IMR-90 (cell line): Measurements from ENCODE around the gene SMG5. TPM values are rescaled to one million over a fixed set of nuclear protein-coding genes. Genes with fewer than 3 reads are reported as not detected.

Source experiments
- ATAC-seq: fragments of 200-7000 bp; cut with Tn5 transposase; 2 replicates; pipeline ENCODE4 v1.9.1; 2020; ENCODE audit warnings: low read depth, mild to moderate bottlenecking, moderate library complexity
- BruUV-seq: library from RNA; stranded (reverse); fragments of 400-500 nt; replicated peaks from 2 replicates; lab custom pipeline; 2021; lab: Mats Ljungman, UMichigan
- CTCF ChIA-PET: fragments of 300-600 bp; formaldehyde crosslinking; extraction: SDS; loops from one replicate; lab custom pipeline; 2021; ENCODE audit warnings: antibody characterized with exemption; lab: Yijun Ruan, JAX
- POLR2A ChIA-PET: fragments of 300-600 bp; sonication (Branson Sonifier 250); formaldehyde crosslinking; loops from one replicate; lab custom pipeline; 2022; ENCODE audit warnings: antibody characterized with exemption; ENCODE audit not compliant: unreplicated experiment; lab: Charles Lee
- DNase-seq: peaks from one replicate; pipeline ENCODE4 v3.0.0; 2013
- H2AFZ ChIP-seq: replicated peaks from 2 replicates; pipeline ENCODE3; 2013; ENCODE audit warnings: low read length, mild to moderate bottlenecking; ENCODE audit not compliant: poor library complexity
- H2AK5ac ChIP-seq: 2 replicates; pipeline ENCODE4 v1.6.1; 2013; ENCODE audit warnings: low read depth, low read length, inconsistent platforms
- H2AK9ac ChIP-seq: replicated peaks from 2 replicates; pipeline ENCODE3; 2013; ENCODE audit warnings: mild to moderate bottlenecking, low read depth, low read length, moderate library complexity; ENCODE audit not compliant: poor library complexity
- H2BK120ac ChIP-seq: 2 replicates; pipeline ENCODE4 v1.6.1; 2013; ENCODE audit warnings: low read depth, low read length, inconsistent platforms
- H2BK15ac ChIP-seq: 3 replicates; pipeline ENCODE4 v1.6.1; 2013; ENCODE audit warnings: low read depth, low read length, inconsistent platforms
- H2BK20ac ChIP-seq: 2 replicates; pipeline ENCODE4 v1.6.1; 2013; ENCODE audit warnings: low read depth, mild to moderate bottlenecking, inconsistent platforms, low read length, moderate library complexity
- H2BK5ac ChIP-seq: 2 replicates; pipeline ENCODE4 v1.6.1; 2013; ENCODE audit warnings: mild to moderate bottlenecking, low read depth, low read length, inconsistent platforms; ENCODE audit not compliant: poor library complexity, severe bottlenecking
- H3K14ac ChIP-seq: replicated peaks from 2 replicates; pipeline ENCODE4 v1.6.1; 2013; ENCODE audit warnings: low read depth, low read length, inconsistent platforms
- H3K18ac ChIP-seq: 2 replicates; pipeline ENCODE4 v1.6.1; 2013; ENCODE audit warnings: low read depth, low read length, control low read depth
- H3K23ac ChIP-seq: 2 replicates; pipeline ENCODE4 v1.6.1; 2013; ENCODE audit warnings: low read depth, low read length, inconsistent platforms
- H3K27ac ChIP-seq: 2 replicates; pipeline ENCODE4 v1.5.1; 2013; ENCODE audit warnings: mild to moderate bottlenecking, control low read depth, low read length; ENCODE audit not compliant: insufficient read depth
- H3K27me3 ChIP-seq: 2 replicates; pipeline ENCODE4 v1.6.1; 2013; ENCODE audit warnings: low read length; ENCODE audit not compliant: control insufficient read depth, insufficient read depth
- H3K36me3 ChIP-seq: 2 replicates; pipeline ENCODE4 v1.6.1; 2013; ENCODE audit warnings: low read length, mixed read lengths; ENCODE audit not compliant: control insufficient read depth, insufficient read depth
- H3K4ac ChIP-seq: 2 replicates; pipeline ENCODE4 v1.6.1; 2013; ENCODE audit warnings: low read depth, low read length, inconsistent platforms
- H3K4me1 ChIP-seq: 2 replicates; pipeline ENCODE4 v1.6.1; 2013; ENCODE audit warnings: low read length, mixed read lengths; ENCODE audit not compliant: control insufficient read depth, insufficient read depth
- H3K4me2 ChIP-seq: 2 replicates; pipeline ENCODE4 v1.6.1; 2013; ENCODE audit warnings: low read depth, mild to moderate bottlenecking, control low read depth, low read length, moderate library complexity
- H3K4me3 ChIP-seq: 2 replicates; pipeline ENCODE4 v1.5.1; 2013; ENCODE audit warnings: low read depth, mild to moderate bottlenecking, control low read depth, low read length, moderate library complexity; ENCODE audit not compliant: insufficient read depth
- H3K56ac ChIP-seq: 2 replicates; pipeline ENCODE4 v1.6.1; 2013; ENCODE audit warnings: low read length, inconsistent platforms; ENCODE audit not compliant: insufficient read depth; ENCODE audit errors: extremely low read depth
- H3K79me1 ChIP-seq, 2 experiments: 2 replicates each; pipeline ENCODE4 v1.6.1; 2013; ENCODE audit warnings: low read length in 2 of 2, inconsistent platforms in 1 of 2, low read depth in 1 of 2
- H3K9ac ChIP-seq: 2 replicates; pipeline ENCODE4 v1.6.1; 2013; ENCODE audit warnings: low read depth, low read length, control low read depth
- H3K9me1 ChIP-seq: 2 replicates; pipeline ENCODE4 v1.6.1; 2013; ENCODE audit warnings: low read length, inconsistent platforms; ENCODE audit not compliant: insufficient read depth
- H3K9me3 ChIP-seq: 2 replicates; pipeline ENCODE4 v1.6.1; 2013; ENCODE audit warnings: low read length; ENCODE audit not compliant: control insufficient read depth, insufficient read depth
- H4K20me1 ChIP-seq: 2 replicates; pipeline ENCODE4 v1.6.1; 2013; ENCODE audit warnings: low read length, inconsistent platforms; ENCODE audit not compliant: insufficient read depth
- H4K5ac ChIP-seq: 2 replicates; pipeline ENCODE4 v1.6.1; 2013; ENCODE audit warnings: mild to moderate bottlenecking, low read depth, low read length, control low read depth
- H4K8ac ChIP-seq, 2 experiments: 2 replicates each; pipeline ENCODE4 v1.6.1; 2013; ENCODE audit warnings: low read depth in 2 of 2, low read length in 2 of 2, control low read depth in 1 of 2, inconsistent platforms in 1 of 2
- H4K91ac ChIP-seq: 2 replicates; pipeline ENCODE4 v1.6.1; 2013; ENCODE audit warnings: low read depth, low read length, inconsistent platforms; ENCODE audit not compliant: insufficient read depth
- BHLHE40 ChIP-seq: fragments of 150-350 bp; IDR thresholded peaks from 2 replicates; pipeline ENCODE4 v1.6.1; 2016; ENCODE audit warnings: mild to moderate bottlenecking, low read depth, low read length
- CEBPB ChIP-seq: IDR thresholded peaks from 2 replicates; pipeline ENCODE4 v1.6.1; 2012; ENCODE audit warnings: low read depth, low read length, improper control_type of control experiment
- CHD1 ChIP-seq: IDR thresholded peaks from 2 replicates; pipeline ENCODE4 v1.6.1; 2012; ENCODE audit warnings: low read depth, low read length, improper control_type of control experiment
- CTCF ChIP-seq: conservative IDR thresholded peaks from 2 replicates; pipeline ENCODE4 v1.5.1; 2012; ENCODE audit warnings: mild to moderate bottlenecking, low read depth, low read length, improper control_type of control experiment
- ELK1 ChIP-seq: fragments of 150-350 bp; IDR thresholded peaks from 2 replicates; pipeline ENCODE4 v1.6.1; 2016; ENCODE audit warnings: low read depth, mild to moderate bottlenecking, low read length, moderate library complexity, borderline replicate concordance
- FOS ChIP-seq: fragments of 150-350 bp; IDR thresholded peaks from 2 replicates; pipeline ENCODE4 v1.6.1; 2016; ENCODE audit warnings: low read depth, low read length
- MAFK ChIP-seq: IDR thresholded peaks from 2 replicates; pipeline ENCODE4 v1.6.1; 2012; ENCODE audit warnings: low read depth, low read length, improper control_type of control experiment
- MAZ ChIP-seq: IDR thresholded peaks from 2 replicates; pipeline ENCODE4 v1.6.1; 2012; ENCODE audit warnings: low read depth, mild to moderate bottlenecking, low read length, improper control_type of control experiment, moderate library complexity, borderline replicate concordance
- MXI1 ChIP-seq: IDR thresholded peaks from 2 replicates; pipeline ENCODE4 v1.6.1; 2012; ENCODE audit warnings: low read depth, mild to moderate bottlenecking, low read length, moderate library complexity, borderline replicate concordance
- POLR2A ChIP-seq: IDR thresholded peaks from 2 replicates; pipeline ENCODE4 v1.6.1; 2012; ENCODE audit warnings: mild to moderate bottlenecking, low read depth, low read length
- RAD21 ChIP-seq: IDR thresholded peaks from 2 replicates; pipeline ENCODE4 v1.6.1; 2012; ENCODE audit warnings: low read length, improper control_type of control experiment
- RCOR1 ChIP-seq: IDR thresholded peaks from 2 replicates; pipeline ENCODE4 v1.6.1; 2012; ENCODE audit warnings: mild to moderate bottlenecking, low read length, improper control_type of control experiment; ENCODE audit not compliant: insufficient replicate concordance
- RFX5 ChIP-seq: IDR thresholded peaks from 2 replicates; pipeline ENCODE4 v1.8.0; 2012; ENCODE audit warnings: low read depth, mild to moderate bottlenecking, low read length, moderate library complexity
- SMC3 ChIP-seq: fragments of 150-350 bp; IDR thresholded peaks from 2 replicates; pipeline ENCODE4 v1.6.1; 2016; ENCODE audit warnings: low read depth, mild to moderate bottlenecking, antibody characterized with exemption, low read length, moderate library complexity
- USF2 ChIP-seq: fragments of 150-350 bp; IDR thresholded peaks from 2 replicates; pipeline ENCODE4 v1.6.1; 2017; ENCODE audit warnings: mild to moderate bottlenecking, antibody characterized with exemption, low read length, low read depth
- WGBS, 2 experiments: methylation state at CpG; one replicate each; pipeline versions ENCODE4 v1.1.5 to v1.1.7; 2013; ENCODE audit warnings: missing lambda C conversion rate in 2 of 2; ENCODE audit not compliant: insufficient read length in 1 of 2; ENCODE audit errors: extremely low coverage in 2 of 2; 5-methylcytosine and 5-hydroxymethylcytosine counted together
- dilution Hi-C: fragments of 300-500 bp; cut with HindIII; formaldehyde crosslinking; loops from one replicate; pipeline ENCODE4 v1.14.3; 2018; ENCODE audit warnings: low sequenced_read_pairs; ENCODE audit not compliant: unreplicated experiment
- in situ Hi-C: fragments of 300-500 bp; cut with MboI; formaldehyde crosslinking; loops from 3 replicates; pipeline ENCODE4 v1.14.3; 2019; ENCODE audit warnings: low sequenced_read_pairs, inconsistent platforms, mixed read lengths
- intact Hi-C: fragments of 100-400 bp; cut with micrococcal nuclease; formaldehyde crosslinking; loops from 2 replicates; pipeline ENCODE4 v1.10.0; 2022
- polyA plus RNA-seq, 3 experiments: library from polyadenylated mRNA; depleted of rRNA; stranded (reverse); fragments of >200 nt; gene quantifications; 2 replicates each; pipeline ENCODE4 v1.2.3, GENCODE V29; 2012; ENCODE audit warnings: low replicate concordance in 1 of 3
- total RNA-seq: library from RNA; depleted of rRNA; stranded (reverse); fragments of >200 nt; gene quantifications from 2 replicates; pipeline ENCODE4 v1.2.3, GENCODE V29; 2012

Gene SMG5
- total and polyA plus RNA-seq, 2 of the 4 experiments (the other 2 are of a cell fraction), result 34.7 to 37.3 TPM

- intact Hi-C loops, result no loop called here
- no TSS peak for BruUV-seq
- no peak for TF ChIP-seq SMC3
- TF ChIP-seq MAFK, result no peak
- no peak for TF ChIP-seq BHLHE40
- no peak for TF ChIP-seq CTCF
- no peak for TF ChIP-seq MAZ
- TF ChIP-seq RCOR1, result no peak
- TF ChIP-seq ELK1, result no peak
- no peak for TF ChIP-seq RFX5
- TF ChIP-seq FOS, result no peak
- no peak for TF ChIP-seq POLR2A
- TF ChIP-seq MXI1, result no peak
- no peak for TF ChIP-seq CEBPB
- no peak for TF ChIP-seq RAD21
- no peak for TF ChIP-seq CHD1
- TF ChIP-seq USF2, result no peak
These were observed 50.3 kb downstream of the SMG5 start for GRCh38 chr1:156232201-156232894.

More at GRCh38 chr1:156232201-156232894, 50.3 kb downstream of the SMG5 start:
- CTCF ChIA-PET, result interaction anchor here (1.0 kb wide), 2 partner anchors 8 to 85 kb away, joined by 3 to 6 read pairs; no protein-coding TSS in a partner anchor
- H3K14ac ChIP-seq, result no peak overlapping the region
- H2AK5ac ChIP-seq, result peak overlapping the region; percentile 23; the same call in 1 of the 2 replicates
- H4K8ac ChIP-seq, result no peak overlapping the region
- H4K91ac ChIP-seq, result no peak overlapping the region
- H2AK9ac ChIP-seq, result no peak overlapping the region
- POLR2A ChIA-PET, result no interaction called here
- DNase-seq, result no peak
- H3K27ac ChIP-seq, result no peak overlapping the region
- no peak for ATAC-seq
- H2BK120ac ChIP-seq, result peak overlapping the region; percentile 24; the same call in 1 of the 2 replicates
- no peak overlapping the region for H4K5ac ChIP-seq
- 97% methylated on average over 5 of the region's 12 CpGs; no CpG with 5 or more reads in 1 of the 2 experiments for WGBS, 2 experiments
- in situ Hi-C loops (no loop called here), dilution Hi-C loops (no loop called here)
- H2BK15ac ChIP-seq, result no peak overlapping the region; the same call in 2 of the 3 replicates
- H3K23ac ChIP-seq, result no peak overlapping the region
- H2BK5ac ChIP-seq, result no peak overlapping the region
- H3K18ac ChIP-seq, result no peak overlapping the region
- no peak overlapping the region for H2BK20ac ChIP-seq
- peaks cover 7% of the 10 kb centered on the region; the same call in 1 of the 2 replicates for H4K20me1 ChIP-seq
- H3K4me1 ChIP-seq, result peaks cover 13% of the 10 kb centered on the region
- no peak overlapping the region for H3K9ac ChIP-seq
- H3K27me3 ChIP-seq, result no peaks in the 10 kb centered on the region
- H3K9me1 ChIP-seq, result peaks cover 15% of the 10 kb centered on the region
- no peak overlapping the region for H3K4me2 ChIP-seq
- H3K79me1 ChIP-seq, result peaks cover 8 to 20% of the 10 kb centered on the region in 2 experiments
- no peak overlapping the region for H3K4me3 ChIP-seq
- H3K9me3 ChIP-seq, result no peaks in the 10 kb centered on the region
- H3K36me3 ChIP-seq, result peaks cover 25% of the 10 kb centered on the region
- peak overlapping the region; percentile 3; the same call in 1 of the 2 replicates for H3K56ac ChIP-seq
- H2AFZ ChIP-seq, result no peak overlapping the region
- H3K4ac ChIP-seq, result no peak overlapping the region
